Prostate gland (tissue), 2 donors: ENCODE data around the gene S100A6.

ENCODE experiments used
- POLR2A ChIP-seq: fragments of 450-650 bp; IDR thresholded peaks from one replicate; pipeline ENCODE4 v1.6.1; 2016; ENCODE audit warnings: antibody characterized with exemption, mild to moderate bottlenecking
- TF ChIP-seq, protein P1 (sequence below), 4 experiments: fragments of 200-600 bp in 2 of 4; fragments of 450-650 bp in 2 of 4; sonication (generic) in 2 of 4; IDR thresholded peaks; 1 replicate in 3 of 4; 2 replicates in 1 of 4; pipeline ENCODE4 v1.5.1; 2016 to 2019; ENCODE audit warnings: antibody characterized with exemption in 4 of 4, mild to moderate bottlenecking in 2 of 4, moderate library complexity in 2 of 4

GRCh38 chr1:153531638-153532037, 4.2 kb downstream of the S100A6 start:
- TF ChIP-seq POLR2A, result no peak
- TF ChIP-seq, protein P1, sequence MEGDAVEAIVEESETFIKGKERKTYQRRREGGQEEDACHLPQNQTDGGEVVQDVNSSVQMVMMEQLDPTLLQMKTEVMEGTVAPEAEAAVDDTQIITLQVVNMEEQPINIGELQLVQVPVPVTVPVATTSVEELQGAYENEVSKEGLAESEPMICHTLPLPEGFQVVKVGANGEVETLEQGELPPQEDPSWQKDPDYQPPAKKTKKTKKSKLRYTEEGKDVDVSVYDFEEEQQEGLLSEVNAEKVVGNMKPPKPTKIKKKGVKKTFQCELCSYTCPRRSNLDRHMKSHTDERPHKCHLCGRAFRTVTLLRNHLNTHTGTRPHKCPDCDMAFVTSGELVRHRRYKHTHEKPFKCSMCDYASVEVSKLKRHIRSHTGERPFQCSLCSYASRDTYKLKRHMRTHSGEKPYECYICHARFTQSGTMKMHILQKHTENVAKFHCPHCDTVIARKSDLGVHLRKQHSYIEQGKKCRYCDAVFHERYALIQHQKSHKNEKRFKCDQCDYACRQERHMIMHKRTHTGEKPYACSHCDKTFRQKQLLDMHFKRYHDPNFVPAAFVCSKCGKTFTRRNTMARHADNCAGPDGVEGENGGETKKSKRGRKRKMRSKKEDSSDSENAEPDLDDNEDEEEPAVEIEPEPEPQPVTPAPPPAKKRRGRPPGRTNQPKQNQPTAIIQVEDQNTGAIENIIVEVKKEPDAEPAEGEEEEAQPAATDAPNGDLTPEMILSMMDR (IDR thresholded peaks at IDR 0.05), result no peak
